Measurements from ENCODE around the gene FBXL15.

FBXL15 gene

DNA sequence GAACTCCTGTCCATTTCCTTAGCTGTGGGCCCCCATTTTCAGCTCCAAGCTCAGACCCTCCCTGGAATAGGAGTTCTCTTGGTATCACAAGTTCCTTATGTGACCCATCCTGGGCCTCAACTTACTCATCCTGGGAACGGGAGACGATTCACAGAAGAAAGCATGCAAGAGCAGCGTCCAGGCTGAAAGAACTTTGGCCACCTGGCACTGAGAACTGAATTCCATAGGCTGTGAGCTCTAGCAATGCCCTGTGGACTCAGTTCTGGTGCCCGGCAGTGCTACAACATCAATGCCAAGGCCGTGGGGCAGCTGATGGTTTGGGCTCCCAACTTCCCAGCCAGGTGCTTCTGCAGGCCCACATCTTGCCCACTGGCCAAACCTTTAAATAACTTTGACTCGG lies 15.7 kb downstream of the FBXL15 start:
- H3K4me3 ChIP-seq (ENCODE audit: low read depth, low read length): peak overlapping the region; percentile 0
- DNase-seq (ENCODE audit: low read depth): no peak
- TF ChIP-seq, protein P1, sequence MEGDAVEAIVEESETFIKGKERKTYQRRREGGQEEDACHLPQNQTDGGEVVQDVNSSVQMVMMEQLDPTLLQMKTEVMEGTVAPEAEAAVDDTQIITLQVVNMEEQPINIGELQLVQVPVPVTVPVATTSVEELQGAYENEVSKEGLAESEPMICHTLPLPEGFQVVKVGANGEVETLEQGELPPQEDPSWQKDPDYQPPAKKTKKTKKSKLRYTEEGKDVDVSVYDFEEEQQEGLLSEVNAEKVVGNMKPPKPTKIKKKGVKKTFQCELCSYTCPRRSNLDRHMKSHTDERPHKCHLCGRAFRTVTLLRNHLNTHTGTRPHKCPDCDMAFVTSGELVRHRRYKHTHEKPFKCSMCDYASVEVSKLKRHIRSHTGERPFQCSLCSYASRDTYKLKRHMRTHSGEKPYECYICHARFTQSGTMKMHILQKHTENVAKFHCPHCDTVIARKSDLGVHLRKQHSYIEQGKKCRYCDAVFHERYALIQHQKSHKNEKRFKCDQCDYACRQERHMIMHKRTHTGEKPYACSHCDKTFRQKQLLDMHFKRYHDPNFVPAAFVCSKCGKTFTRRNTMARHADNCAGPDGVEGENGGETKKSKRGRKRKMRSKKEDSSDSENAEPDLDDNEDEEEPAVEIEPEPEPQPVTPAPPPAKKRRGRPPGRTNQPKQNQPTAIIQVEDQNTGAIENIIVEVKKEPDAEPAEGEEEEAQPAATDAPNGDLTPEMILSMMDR (IDR thresholded peaks at IDR 0.05; ENCODE audit: low read depth, low read length, missing control alignments): no peak

DNA sequence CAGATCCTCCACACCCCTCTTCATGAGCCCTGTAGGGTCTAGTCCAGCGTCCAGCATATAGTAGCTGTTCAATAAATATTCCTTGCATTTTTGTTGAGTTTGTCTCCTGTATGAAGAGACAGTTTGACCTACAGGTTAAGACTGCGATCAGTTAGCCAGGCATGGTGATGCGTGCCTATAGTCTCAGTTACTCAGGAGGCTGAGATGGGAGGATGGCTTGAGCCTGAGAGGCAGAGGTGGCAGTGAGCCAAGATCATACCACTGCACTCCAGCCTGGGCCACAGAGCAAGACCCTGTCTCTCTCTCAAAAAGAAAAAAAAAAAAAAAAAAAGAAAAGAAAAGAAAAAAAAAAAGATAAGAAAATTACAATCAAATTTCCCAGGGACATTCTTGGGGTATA lies 16.9 kb downstream of the FBXL15 start:
- TF ChIP-seq, protein P1 (IDR thresholded peaks at IDR 0.05; ENCODE audit: low read depth, low read length, missing control alignments): no peak
- DNase-seq (ENCODE audit: low read depth): no peak
- no peak overlapping the region for H3K4me3 ChIP-seq (ENCODE audit: low read depth, low read length)

DNA sequence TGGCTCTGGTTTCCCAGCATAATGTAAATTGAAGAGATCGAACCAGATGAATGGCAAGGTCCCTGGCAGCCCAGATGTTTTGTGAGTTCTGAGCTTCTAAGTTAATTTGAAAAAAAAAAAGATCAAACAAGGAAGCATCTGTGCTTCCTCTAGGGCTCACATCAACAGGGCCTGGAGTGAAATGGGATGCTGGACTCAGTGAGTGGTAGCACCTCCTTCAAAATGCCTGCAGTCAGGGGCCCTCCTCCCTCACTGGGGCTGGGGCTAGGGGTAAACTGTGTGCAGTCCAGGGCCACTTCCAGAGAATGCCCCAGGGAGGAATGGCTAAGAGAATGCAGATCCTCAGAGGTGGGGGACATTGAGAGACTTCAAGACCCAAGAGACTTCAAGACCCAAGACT lies 17.7 kb downstream of the FBXL15 start:
- H3K4me3 ChIP-seq (ENCODE audit: low read depth, low read length): no peak overlapping the region
- no peak for DNase-seq (ENCODE audit: low read depth)
- TF ChIP-seq, protein P1 (IDR thresholded peaks at IDR 0.05; ENCODE audit: low read depth, low read length, missing control alignments): no peak

DNA sequence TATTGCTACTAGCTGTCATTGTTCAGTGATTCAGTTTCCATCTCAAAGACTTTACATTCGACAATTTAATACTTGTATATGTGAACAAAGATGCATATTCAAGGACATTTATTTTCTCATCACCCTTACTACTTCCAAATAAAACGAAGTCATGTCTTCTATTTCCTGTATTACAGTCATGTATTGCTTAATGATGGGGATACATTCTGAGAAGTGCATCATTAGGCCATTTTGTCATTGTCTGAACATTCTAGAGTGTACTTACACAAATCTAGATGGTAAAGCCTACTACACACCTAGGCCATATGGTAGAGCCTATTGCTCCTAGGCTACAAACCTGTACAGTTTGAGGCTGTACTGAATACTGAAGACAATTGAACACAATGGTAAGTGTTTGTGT lies 24.2 kb downstream of the FBXL15 start:
- TF ChIP-seq, protein P1 (IDR thresholded peaks at IDR 0.05; ENCODE audit: low read depth, low read length, missing control alignments): no peak
- no peak for DNase-seq (ENCODE audit: low read depth)

DNA sequence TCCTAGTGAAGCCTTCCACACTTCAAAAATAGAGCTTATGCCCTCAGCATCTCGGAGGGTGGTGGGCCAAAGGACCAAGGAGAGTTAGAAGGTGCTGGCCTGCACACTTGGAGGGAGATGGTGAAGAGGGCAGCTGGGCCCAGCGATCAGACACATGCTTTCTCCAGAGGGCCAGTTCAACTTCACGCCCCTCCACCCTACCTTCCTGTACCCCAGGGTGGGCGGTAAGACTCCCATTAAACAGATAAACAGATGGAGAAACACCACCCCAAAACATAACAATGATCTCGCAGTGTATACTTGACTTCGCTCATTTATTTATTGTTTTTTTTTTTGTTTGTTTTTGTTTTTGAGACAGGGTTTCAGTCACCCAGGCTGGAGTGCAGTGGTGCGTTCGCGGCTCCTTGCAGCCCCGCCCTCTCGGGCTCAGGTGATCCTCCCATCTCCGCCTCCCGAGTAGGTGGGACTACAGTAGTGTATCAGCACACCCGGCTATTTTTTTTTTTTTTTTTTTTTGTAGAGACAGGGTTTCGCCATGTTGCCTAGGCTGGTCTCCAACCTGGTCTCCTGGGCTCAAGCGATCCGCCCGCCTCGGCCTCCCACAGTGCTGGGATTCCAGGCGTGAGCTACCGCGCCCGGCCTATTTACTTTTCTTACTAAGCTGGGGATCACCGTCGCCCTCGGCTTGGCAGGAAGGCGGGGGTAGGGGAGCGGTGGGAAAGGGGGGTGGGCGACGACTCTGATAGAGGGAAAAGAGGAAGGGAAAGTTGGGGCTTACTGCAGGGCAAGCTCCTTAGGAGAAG lies 28.9 kb downstream of the FBXL15 start:
- peak; percentile 72 for DNase-seq (ENCODE audit: low read depth)
- H3K4me3 ChIP-seq (ENCODE audit: low read depth, low read length): peak overlapping the region; percentile 90
- TF ChIP-seq, protein P1 (IDR thresholded peaks at IDR 0.05; ENCODE audit: low read depth, low read length, missing control alignments): no peak

More for the DNA sequence above, 24.2 kb downstream of the FBXL15 start:
- no peak overlapping the region for H3K4me3 ChIP-seq (ENCODE audit: low read depth, low read length)

DNA sequence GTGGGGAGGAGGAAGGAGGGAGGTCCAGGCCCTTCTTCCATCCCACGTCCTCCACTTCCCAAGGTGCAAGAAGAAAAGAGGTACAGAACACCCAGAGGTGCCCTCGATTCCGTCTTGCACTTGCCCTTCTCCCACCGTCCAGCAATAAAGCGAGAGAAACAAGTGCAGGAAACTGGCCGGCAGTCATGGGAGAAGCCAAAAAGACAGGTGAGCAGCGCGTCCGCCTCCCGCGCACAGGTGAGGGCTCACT lies 29.4 kb downstream of the FBXL15 start:
- no peak for DNase-seq (ENCODE audit: low read depth)
- TF ChIP-seq, protein P1 (IDR thresholded peaks at IDR 0.05; ENCODE audit: low read depth, low read length, missing control alignments): no peak
- H3K4me3 ChIP-seq (ENCODE audit: low read depth, low read length): peak overlapping the region; percentile 90

All from GM12864 (cell line).